Measurements from ENCODE around the gene NUTM2F. TPM values are rescaled to one million over a fixed set of nuclear protein-coding genes. Genes with fewer than 3 reads are reported as not detected.
A peak's percentile ranks its signal among the peaks of the same experiment; 100 is the strongest.
"Not testable (repeated sequence)": the region's sequence is repeated elsewhere in the genome, so short reads cannot be mapped to it uniquely, and the experiment has no call there.

The NUTM2F gene
- not detected for total RNA-seq

GRCh38 chr9:94328544-94328943, at the start of gene NUTM2F:
Gene NUTM2F, minus strand, starts transcription at chr9:94328644. Its CDS starts 21 bp downstream, at chr9:94328623.
- POLR2A ChIA-PET; H3K27me3 Mint-ChIP-seq; H3K27ac Mint-ChIP-seq; DNase-seq; H3K9me3 Mint-ChIP-seq; H3K4me1 Mint-ChIP-seq (ENCODE audit: low read depth); H3K4me3 Mint-ChIP-seq; CTCF ChIA-PET; intact Hi-C loops (cut with micrococcal nuclease); H3K36me3 Mint-ChIP-seq: not testable (repeated sequence)

- POLR2A ChIA-PET, CTCF ChIA-PET, H3K36me3 Mint-ChIP-seq, H3K27me3 Mint-ChIP-seq, H3K9me3 Mint-ChIP-seq: not testable (repeated sequence)
- peak; percentile 15 for DNase-seq
- intact Hi-C loops (cut with micrococcal nuclease), result loop anchor here (10.0 kb wide), 1 partner anchor 350 kb away; the partner anchor contains the start of gene AOPEP
- peaks cover 11% of the 10 kb centered on the region for H3K4me1 Mint-ChIP-seq (ENCODE audit: low read depth)
- peak overlapping the region; percentile 83 for H3K4me3 Mint-ChIP-seq
- peak overlapping the region; percentile 87 for H3K27ac Mint-ChIP-seq
These were observed 46.8 kb upstream of the NUTM2F start for GRCh38 chr9:94375197-94375596.

- H3K27me3 Mint-ChIP-seq, H3K9me3 Mint-ChIP-seq, CTCF ChIA-PET, POLR2A ChIA-PET, H3K36me3 Mint-ChIP-seq: not testable (repeated sequence)
- intact Hi-C loops (cut with micrococcal nuclease), result loop anchor here (10.0 kb wide), 1 partner anchor 350 kb away; the partner anchor contains the start of gene AOPEP
- peak overlapping the region; percentile 83 for H3K4me3 Mint-ChIP-seq
- peaks cover 11% of the 10 kb centered on the region for H3K4me1 Mint-ChIP-seq (ENCODE audit: low read depth)
- peak; percentile 93 for DNase-seq
- peak overlapping the region; percentile 87 for H3K27ac Mint-ChIP-seq
These were observed 46.0 kb upstream of the NUTM2F start for GRCh38 chr9:94374176-94375056.

GRCh38 chr9:94373779-94374175, 45.3 kb upstream of the NUTM2F start:
- H3K36me3 Mint-ChIP-seq, CTCF ChIA-PET: not testable (repeated sequence)
- H3K27ac Mint-ChIP-seq, result peak overlapping the region; percentile 69

GRCh38 chr9:94370266-94370665, 41.8 kb upstream of the NUTM2F start:
- CTCF ChIA-PET; H3K27me3 Mint-ChIP-seq; H3K4me1 Mint-ChIP-seq (ENCODE audit: low read depth); DNase-seq; H3K4me3 Mint-ChIP-seq; POLR2A ChIA-PET; H3K36me3 Mint-ChIP-seq; H3K9me3 Mint-ChIP-seq; H3K27ac Mint-ChIP-seq: not testable (repeated sequence)
- intact Hi-C loops (cut with micrococcal nuclease), result loop anchor here (10.0 kb wide), 1 partner anchor 355 kb away; the partner anchor contains the start of gene AOPEP

More at GRCh38 chr9:94373779-94374175, 45.3 kb upstream of the NUTM2F start:
- DNase-seq, H3K27me3 Mint-ChIP-seq, POLR2A ChIA-PET, H3K9me3 Mint-ChIP-seq: not testable (repeated sequence)
- intact Hi-C loops (cut with micrococcal nuclease), result loop anchor here (10.0 kb wide), 1 partner anchor 351 kb away; the partner anchor contains the start of gene AOPEP
- H3K4me1 Mint-ChIP-seq (ENCODE audit: low read depth), result peaks cover 11% of the 10 kb centered on the region
- H3K4me3 Mint-ChIP-seq, result peak overlapping the region; percentile 73

GRCh38 chr9:94364093-94364614, 35.7 kb upstream of the NUTM2F start:
- H3K27ac Mint-ChIP-seq; H3K4me3 Mint-ChIP-seq; H3K27me3 Mint-ChIP-seq; H3K36me3 Mint-ChIP-seq; DNase-seq; intact Hi-C loops (cut with micrococcal nuclease); CTCF ChIA-PET; H3K4me1 Mint-ChIP-seq (ENCODE audit: low read depth); H3K9me3 Mint-ChIP-seq; POLR2A ChIA-PET: not testable (repeated sequence)

- DNase-seq; H3K4me1 Mint-ChIP-seq (ENCODE audit: low read depth); H3K36me3 Mint-ChIP-seq; intact Hi-C loops (cut with micrococcal nuclease); H3K4me3 Mint-ChIP-seq; H3K27ac Mint-ChIP-seq; POLR2A ChIA-PET; H3K27me3 Mint-ChIP-seq; CTCF ChIA-PET; H3K9me3 Mint-ChIP-seq: not testable (repeated sequence)
These were observed 28.7 kb upstream of the NUTM2F start for GRCh38 chr9:94357158-94357557.

GRCh38 chr9:94351901-94352723, 23.7 kb upstream of the NUTM2F start:
- H3K4me1 Mint-ChIP-seq (ENCODE audit: low read depth); H3K4me3 Mint-ChIP-seq; H3K27ac Mint-ChIP-seq; intact Hi-C loops (cut with micrococcal nuclease); H3K27me3 Mint-ChIP-seq; DNase-seq; H3K9me3 Mint-ChIP-seq; POLR2A ChIA-PET; H3K36me3 Mint-ChIP-seq; CTCF ChIA-PET: not testable (repeated sequence)

- intact Hi-C loops (cut with micrococcal nuclease); H3K4me1 Mint-ChIP-seq (ENCODE audit: low read depth); H3K27ac Mint-ChIP-seq; H3K4me3 Mint-ChIP-seq; H3K9me3 Mint-ChIP-seq; H3K27me3 Mint-ChIP-seq; H3K36me3 Mint-ChIP-seq; POLR2A ChIA-PET; CTCF ChIA-PET; DNase-seq: not testable (repeated sequence)
These were observed 20.3 kb upstream of the NUTM2F start for GRCh38 chr9:94348754-94349153.

- H3K4me1 Mint-ChIP-seq (ENCODE audit: low read depth); H3K36me3 Mint-ChIP-seq; POLR2A ChIA-PET; DNase-seq; H3K9me3 Mint-ChIP-seq; H3K4me3 Mint-ChIP-seq; H3K27me3 Mint-ChIP-seq; intact Hi-C loops (cut with micrococcal nuclease); CTCF ChIA-PET: not testable (repeated sequence)
- peak overlapping the region; percentile 23 for H3K27ac Mint-ChIP-seq
These were observed 19.0 kb upstream of the NUTM2F start for GRCh38 chr9:94347451-94347850.

- POLR2A ChIA-PET; DNase-seq; CTCF ChIA-PET; H3K36me3 Mint-ChIP-seq; H3K27ac Mint-ChIP-seq; H3K9me3 Mint-ChIP-seq; H3K4me1 Mint-ChIP-seq (ENCODE audit: low read depth); intact Hi-C loops (cut with micrococcal nuclease); H3K4me3 Mint-ChIP-seq; H3K27me3 Mint-ChIP-seq: not testable (repeated sequence)
These were observed 13.3 kb upstream of the NUTM2F start for GRCh38 chr9:94341703-94342102.

- CTCF ChIA-PET; H3K36me3 Mint-ChIP-seq; H3K4me1 Mint-ChIP-seq (ENCODE audit: low read depth); H3K9me3 Mint-ChIP-seq; H3K4me3 Mint-ChIP-seq; DNase-seq; POLR2A ChIA-PET; H3K27me3 Mint-ChIP-seq; H3K27ac Mint-ChIP-seq; intact Hi-C loops (cut with micrococcal nuclease): not testable (repeated sequence)
These were observed 12.3 kb upstream of the NUTM2F start for GRCh38 chr9:94340750-94341149.
